EL (cell line): ENCODE results near the gene ARPC5L.
"Not testable (repeated sequence)": the region's sequence is repeated elsewhere in the genome, so short reads cannot be mapped to it uniquely, and the experiment has no call there.

Experiments
- DNase-seq: peaks from one replicate; pipeline ENCODE4 v3.0.0-alpha.2; 2016

The ARPC5L gene

DNA sequence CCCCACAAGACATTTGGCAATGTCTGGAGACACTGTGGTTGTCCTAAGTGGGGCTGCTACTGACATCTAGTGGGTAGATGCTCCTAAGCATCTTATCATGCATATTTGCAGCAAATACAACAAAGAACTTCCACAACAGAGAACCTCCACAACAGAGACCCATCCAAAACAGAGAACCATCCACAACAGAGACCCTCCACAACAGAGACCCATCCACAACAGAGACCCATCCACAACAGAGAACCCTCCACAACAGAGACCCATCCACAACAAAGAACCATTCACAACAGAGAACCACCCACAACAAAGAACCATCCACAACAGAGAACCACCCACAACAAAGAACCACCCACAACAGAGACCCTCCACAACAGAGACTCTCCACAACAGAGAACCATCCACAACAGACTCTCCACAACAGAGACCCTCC, 32.8 kb downstream of the ARPC5L start:
- peak; percentile 46 for DNase-seq

DNA sequence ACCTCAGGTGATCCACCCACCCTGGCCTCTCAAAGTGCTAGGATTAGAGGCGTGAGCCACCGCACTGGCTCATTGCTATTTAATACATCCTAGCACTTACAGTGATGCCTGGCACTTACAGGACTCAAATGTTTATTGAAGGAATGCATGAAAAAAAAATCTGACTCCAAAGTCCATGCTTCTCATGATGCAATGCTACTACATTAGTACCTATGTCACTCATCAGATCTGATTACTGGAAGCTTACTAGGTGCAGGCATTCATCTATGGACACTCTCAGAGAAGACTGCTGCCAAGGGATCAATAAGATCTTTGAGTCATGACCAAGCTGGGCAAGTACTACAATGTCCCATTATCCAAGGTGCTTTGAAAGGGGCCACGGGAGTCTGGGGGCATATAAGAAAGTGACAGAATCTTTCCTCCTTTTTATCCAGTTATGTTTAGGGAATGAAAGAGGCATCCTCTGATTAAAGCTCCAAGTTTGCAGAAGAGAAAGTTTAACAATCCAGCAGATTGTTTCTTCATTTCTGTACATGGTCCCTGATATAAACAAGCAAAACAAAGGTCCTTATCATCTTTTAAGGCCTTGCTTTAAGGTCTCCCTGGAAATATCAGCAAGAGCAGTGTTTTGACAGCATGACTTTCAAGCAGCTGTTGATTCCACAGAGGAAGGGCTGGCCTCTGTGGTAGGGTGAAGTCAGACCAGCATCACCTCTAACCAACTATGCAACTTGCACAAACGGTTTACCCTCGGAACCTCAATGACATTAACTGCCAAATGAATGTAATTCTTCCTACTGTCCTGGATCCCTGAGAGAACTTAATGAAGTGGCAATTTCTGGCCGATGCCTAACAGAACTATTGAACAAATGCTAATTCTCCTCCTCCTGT, 35.9 kb downstream of the ARPC5L start:
- no peak for DNase-seq

DNA sequence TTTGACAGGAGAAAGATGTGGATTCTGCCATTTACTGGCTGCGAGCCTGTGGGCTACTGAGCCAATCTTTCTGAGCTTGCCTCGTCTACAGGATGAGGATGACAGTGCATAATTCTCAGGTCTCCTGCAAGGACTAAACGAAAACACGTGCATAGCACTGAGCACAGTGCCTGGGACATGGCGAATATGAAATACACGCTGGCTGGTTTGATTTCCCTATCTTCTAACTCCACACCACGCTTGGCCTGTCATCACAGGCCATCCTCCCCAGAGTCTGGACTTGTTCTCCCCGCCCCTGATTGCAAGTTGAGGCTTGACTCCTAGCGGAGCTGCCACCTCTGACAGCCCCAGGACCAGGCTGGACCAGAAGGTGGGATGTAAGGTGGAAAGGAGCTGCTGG, 37.9 kb downstream of the ARPC5L start:
- no peak for DNase-seq

DNA sequence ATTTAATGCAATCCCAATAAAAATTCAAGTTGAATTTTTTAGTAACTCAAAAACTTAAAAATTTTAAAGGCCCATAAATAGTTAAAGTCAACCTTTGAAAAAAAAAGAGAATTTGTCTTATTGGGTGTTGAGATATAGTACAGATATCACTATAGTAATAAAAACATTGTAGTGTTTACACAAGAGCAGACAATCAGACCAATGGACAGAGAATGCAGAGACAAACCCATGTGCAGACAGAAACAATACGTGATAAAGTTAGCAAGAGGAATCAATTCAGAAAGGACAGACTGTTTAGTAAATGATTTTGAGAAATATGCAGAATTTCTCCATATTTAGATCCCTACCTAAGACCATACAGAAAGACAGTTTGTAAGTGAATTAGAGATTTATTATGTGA, 45.0 kb downstream of the ARPC5L start:
- DNase-seq = no peak

DNA sequence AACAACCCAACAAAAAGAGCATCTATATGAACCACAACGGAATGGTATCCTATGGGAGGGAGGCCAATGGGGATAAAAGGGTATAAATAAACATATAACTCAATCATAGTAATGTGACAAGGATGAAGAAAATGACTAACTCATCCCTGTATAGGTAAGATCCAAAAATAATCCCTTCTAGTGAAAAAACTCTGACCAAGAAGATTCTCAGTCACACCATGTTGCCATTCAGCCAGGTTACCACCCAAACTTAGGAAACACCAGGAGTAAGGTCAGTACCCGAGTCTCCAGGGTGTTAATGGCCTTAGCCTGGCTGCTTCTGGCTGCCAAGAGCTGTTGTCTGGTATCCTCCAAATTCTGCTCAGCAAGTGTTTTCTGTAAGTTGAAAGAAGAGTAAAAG, 46.2 kb downstream of the ARPC5L start:
- no peak for DNase-seq

DNA sequence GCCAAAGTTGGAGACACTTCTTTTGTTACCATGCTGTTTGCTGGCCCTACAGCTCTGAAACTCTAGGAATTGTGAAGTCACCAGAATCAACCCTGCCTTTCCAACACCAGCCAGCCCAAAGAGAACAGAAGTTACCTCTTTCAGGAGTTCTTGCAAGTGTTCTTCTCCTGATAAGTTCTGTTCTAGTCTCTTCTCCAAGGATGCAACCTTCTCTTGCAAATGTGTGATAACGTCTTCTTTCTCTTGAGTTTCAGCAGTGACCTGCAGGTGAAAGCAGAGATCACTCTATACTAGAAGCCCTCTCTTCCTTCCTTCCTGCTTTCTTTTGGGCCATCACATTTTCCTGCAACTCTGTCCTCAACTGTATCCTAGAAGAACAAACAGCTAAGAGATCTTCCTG, 49.8 kb downstream of the ARPC5L start:
- no peak for DNase-seq

DNA sequence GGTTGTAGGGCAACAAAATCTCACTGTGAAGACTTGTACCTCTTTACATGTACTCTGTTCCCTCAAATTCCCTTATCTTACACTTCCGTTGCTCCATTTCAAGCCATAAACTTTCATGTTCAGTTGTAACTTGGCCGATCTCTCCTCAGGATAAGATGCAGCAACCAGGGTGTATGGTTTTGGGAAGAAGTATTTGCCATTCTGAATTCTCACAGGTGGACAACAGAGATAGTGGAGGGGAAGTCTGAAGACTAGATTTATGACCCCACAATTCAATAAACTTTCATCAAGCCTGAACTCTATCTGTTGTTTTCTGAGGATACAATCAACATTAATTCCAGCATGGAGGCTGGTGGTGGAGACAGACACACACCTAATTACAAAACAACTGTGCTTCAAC, 51.4 kb downstream of the ARPC5L start:
- no peak for DNase-seq

DNA sequence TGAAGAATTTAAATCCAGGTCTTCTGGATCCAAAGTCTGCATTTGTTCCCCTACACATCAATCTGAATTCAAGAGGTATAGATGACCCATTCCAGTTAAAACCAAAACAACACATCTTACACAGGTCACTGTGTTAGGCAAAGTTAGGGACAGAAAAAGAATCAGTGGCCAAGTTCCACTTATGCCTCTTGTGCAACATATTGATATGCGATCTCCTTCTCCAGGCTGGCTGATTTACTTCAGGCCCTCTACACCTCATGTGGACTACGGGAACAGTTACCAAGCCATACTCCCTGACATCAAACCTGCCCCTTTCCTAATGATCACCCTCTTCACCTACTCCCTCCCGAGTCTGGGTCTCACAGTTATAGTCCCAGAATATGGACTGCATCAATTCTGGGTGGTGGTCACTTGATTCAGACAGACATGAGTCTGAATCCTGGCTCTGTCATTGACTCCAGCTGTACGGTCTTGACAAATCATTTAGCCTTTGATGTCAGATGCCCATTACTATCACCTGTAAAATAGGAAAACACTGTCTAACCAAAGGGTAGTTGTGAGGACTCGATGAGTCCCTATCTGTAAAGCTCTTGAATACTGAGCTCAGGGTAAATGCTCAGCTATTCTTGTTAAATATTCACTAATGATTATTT, 52.9 kb downstream of the ARPC5L start:
- no peak for DNase-seq

DNA sequence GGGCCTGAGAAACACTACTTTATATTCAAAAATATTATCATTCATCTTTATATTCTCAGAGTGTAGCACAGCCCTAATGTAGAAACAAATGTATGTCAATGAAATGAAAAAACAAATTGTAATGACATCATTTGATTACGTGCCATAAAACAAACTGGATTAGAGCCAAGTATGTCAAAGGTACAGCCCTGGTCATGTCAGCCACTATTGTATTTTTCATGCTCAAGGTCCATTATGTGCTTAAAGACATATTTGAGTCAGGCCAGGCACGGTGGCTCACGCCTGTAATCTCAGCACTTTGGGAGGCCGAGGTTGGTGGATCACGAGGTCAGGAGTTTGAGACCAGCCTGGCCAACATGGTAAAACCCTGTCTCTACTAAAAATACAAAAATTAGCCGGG, 58.5 kb downstream of the ARPC5L start:
- not testable (repeated sequence) for DNase-seq
